ENCODE data around the gene ADPRHL1. TPM values are rescaled to one million over a fixed set of nuclear protein-coding genes. Genes with fewer than 3 reads are reported as not detected.

Gene ADPRHL1
- total and polyA plus RNA-seq, 10 donors: 0.52 to 4.3 (median 1.5) TPM

GRCh38 chr13:113418722-113419049 is 34.6 kb downstream of the ADPRHL1 start:
- H3K4me1 ChIP-seq: peaks cover 0 to 21% (median 11%) of the 10 kb centered on the region in 6 donors
- no peaks in the 10 kb centered on the region for H3K9me3 ChIP-seq
- H3K27ac ChIP-seq: no peak overlapping the region
- H3K4me3 ChIP-seq: no peak overlapping the region
- no peaks in the 10 kb centered on the region for H3K36me3 ChIP-seq
- intact Hi-C loops (cut with DNase I; ENCODE audit: low total_unique reads): no loop called here
- WGBS, 5 donors: 90 to 100% (median 98%) methylated on average over 1 of the region's 1 CpG
- H3K27me3 ChIP-seq (replicated peaks in 1 of 7): no peaks in the 10 kb centered on the region
- no peak for TF ChIP-seq POLR2AphosphoS5 (IDR thresholded peaks at IDR 0.05)
- no peak for TF ChIP-seq CTCF (IDR thresholded peaks at IDR 0.05 in 8 of 11, conservative IDR thresholded peaks at IDR 0.05 in 3 of 11)
- TF ChIP-seq POLR2A (IDR thresholded peaks at IDR 0.05): no peak
- no peak for DNase-seq

- DNase-seq: no peak
- H3K27ac ChIP-seq: no peak overlapping the region
- no peaks in the 10 kb centered on the region for H3K9me3 ChIP-seq
- no peaks in the 10 kb centered on the region for H3K36me3 ChIP-seq
- no peaks in the 10 kb centered on the region for H3K27me3 ChIP-seq (replicated peaks in 1 of 7)
- no peak for TF ChIP-seq POLR2AphosphoS5 (IDR thresholded peaks at IDR 0.05)
- no peak for TF ChIP-seq CTCF (IDR thresholded peaks at IDR 0.05 in 8 of 11, conservative IDR thresholded peaks at IDR 0.05 in 3 of 11)
- TF ChIP-seq POLR2A (IDR thresholded peaks at IDR 0.05): no peak
- H3K4me1 ChIP-seq: peaks cover 0 to 19% (median 5%) of the 10 kb centered on the region in 6 donors
- H3K4me3 ChIP-seq: no peak overlapping the region
- WGBS, 5 donors: 58 to 68% (median 60%) methylated on average over 16 of the region's 16 CpGs
- intact Hi-C loops (cut with DNase I; ENCODE audit: low total_unique reads): no loop called here
These were observed 35.2 kb downstream of the ADPRHL1 start for GRCh38 chr13:113417836-113418721.

- H3K4me3 ChIP-seq: no peak overlapping the region
- intact Hi-C loops (cut with DNase I; ENCODE audit: low total_unique reads): no loop called here
- no peak overlapping the region for H3K27ac ChIP-seq
- H3K36me3 ChIP-seq: no peaks in the 10 kb centered on the region
- H3K4me1 ChIP-seq: peaks cover 0 to 11% (median 1%) of the 10 kb centered on the region in 6 donors
- H3K27me3 ChIP-seq (replicated peaks in 1 of 7): no peaks in the 10 kb centered on the region
- TF ChIP-seq POLR2AphosphoS5 (IDR thresholded peaks at IDR 0.05): no peak
- DNase-seq: no peak
- WGBS, 5 donors: 84 to 91% (median 87%) methylated on average over 21 to 28 of the region's 28 CpGs
- no peaks in the 10 kb centered on the region for H3K9me3 ChIP-seq
These were observed 36.1 kb downstream of the ADPRHL1 start for GRCh38 chr13:113417008-113417751.

GRCh38 chr13:113415825-113416224 is 37.5 kb downstream of the ADPRHL1 start:
- intact Hi-C loops (cut with DNase I; ENCODE audit: low total_unique reads): no loop called here
- no peaks in the 10 kb centered on the region for H3K27me3 ChIP-seq (replicated peaks in 1 of 7)
- no peak overlapping the region for H3K27ac ChIP-seq
- H3K9me3 ChIP-seq: no peaks in the 10 kb centered on the region
- H3K4me3 ChIP-seq: no peak overlapping the region
- H3K36me3 ChIP-seq: no peaks in the 10 kb centered on the region
- DNase-seq: no peak
- 83 to 92% (median 90%) methylated on average over 8 of the region's 8 CpGs for WGBS, 5 donors
- TF ChIP-seq POLR2AphosphoS5 (IDR thresholded peaks at IDR 0.05) (no peak), CTCF (IDR thresholded peaks at IDR 0.05 in 8 of 11, conservative IDR thresholded peaks at IDR 0.05 in 3 of 11) (no peak), POLR2A (IDR thresholded peaks at IDR 0.05) (no peak)
- H3K4me1 ChIP-seq: peaks cover 0 to 11% (median 1%) of the 10 kb centered on the region in 6 donors

Data from spleen (tissue), 11 donors.